ENCODE results near the gene TMEM87B.

Gene TMEM87B

GRCh38 chr2:112151701-112152440, 96.8 kb downstream of the TMEM87B start:
- DNase-seq = no peak

DNA sequence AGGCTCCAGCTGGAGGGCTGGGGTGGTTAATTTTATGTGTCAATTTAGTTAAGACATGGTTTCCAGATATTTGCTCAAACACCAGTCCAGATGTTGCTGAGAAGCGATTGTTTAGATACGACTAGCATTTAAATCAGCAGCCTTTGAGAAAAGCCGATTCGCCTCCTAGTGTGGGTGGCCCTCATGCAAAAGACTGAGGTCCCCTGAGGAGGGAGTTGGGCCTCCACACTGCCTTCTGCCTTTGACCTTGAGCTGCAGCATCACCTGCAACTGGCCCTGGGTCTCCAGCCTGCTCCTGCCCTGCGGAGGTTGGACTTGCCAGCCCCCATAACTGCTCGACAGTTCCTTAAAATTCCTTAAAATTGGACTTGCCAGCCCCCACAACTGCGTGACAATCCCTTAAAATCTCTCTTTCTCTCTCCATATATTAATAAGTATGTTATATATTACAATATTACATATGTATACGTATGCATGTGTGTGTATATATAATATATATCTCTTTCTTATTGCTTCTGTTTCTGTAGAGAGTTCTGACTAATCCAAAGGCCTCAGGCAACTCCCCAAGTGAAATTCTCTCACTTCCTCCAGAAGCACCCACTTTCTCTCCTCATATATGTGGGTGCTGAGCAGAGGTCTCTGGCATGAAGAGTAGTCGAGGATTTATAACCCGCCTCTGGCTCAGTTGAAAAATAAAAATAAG, 97.6 kb downstream of the TMEM87B start:
- DNase-seq = no peak

- DNase-seq = peak; percentile 32
These were observed 98.1 kb downstream of the TMEM87B start for GRCh38 chr2:112153179-112153490.

DNA sequence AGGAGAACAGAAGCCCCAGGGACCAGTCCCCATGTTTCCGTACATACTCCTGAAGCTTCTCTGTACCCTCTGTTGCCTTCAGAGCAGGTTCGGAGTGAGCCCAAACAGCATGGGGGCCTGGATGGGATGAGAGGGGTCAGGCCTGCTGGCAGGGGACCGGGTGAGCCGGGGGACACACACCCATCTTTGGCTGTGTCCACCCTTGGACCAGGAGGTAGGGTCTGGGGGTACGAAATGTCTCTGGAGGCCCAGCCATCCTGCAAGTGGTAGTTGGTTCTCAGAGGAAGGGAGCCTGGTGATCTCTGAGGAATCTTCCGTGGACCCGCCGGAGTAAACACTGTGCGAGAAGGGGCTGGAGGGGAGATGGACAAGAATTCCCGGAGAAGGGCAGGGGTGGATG, 98.4 kb downstream of the TMEM87B start:
- no peak for DNase-seq

GRCh38 chr2:112154246-112155117, 99.4 kb downstream of the TMEM87B start:
- no peak for DNase-seq

DNA sequence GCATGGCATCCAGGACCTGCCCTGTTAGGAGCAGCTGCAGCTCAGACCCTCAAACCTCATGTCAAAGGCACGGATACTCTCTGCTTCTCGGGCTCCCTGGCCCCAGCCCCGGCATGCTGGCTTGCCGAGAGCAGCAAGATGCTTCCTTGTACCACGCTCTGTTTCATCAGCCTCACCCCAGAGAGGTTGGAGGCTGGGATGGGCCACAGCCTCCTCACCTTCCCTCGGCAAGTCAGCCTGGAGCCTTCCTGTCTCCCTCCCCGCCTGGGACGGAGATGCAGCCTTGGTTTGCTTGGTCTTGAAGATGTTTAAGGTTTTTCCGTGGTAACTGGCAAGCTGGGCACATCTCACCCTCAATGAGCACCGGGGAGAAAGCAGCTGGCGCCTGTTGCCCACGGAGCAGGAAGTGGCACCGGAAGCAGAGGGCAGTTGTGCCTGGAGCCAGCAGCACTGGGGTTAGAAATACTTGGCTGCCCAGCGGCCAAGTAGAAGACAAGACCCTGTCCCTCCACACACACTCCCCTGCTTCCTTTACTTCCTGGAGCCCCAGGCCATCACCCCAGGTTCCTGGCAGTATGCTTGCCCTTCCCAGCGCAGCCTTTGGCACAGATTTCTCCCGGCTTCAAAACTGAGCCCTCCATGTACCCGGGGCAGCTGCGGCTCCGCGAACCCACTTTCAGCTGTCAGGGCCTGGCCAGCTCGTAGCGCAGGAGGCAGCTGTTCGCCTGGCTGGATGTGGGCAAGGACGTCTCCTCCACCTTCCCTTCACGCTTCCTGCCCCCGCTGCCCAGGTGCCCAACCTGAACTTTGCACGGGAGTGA, 100.5 kb downstream of the TMEM87B start:
- no peak for DNase-seq

DNA sequence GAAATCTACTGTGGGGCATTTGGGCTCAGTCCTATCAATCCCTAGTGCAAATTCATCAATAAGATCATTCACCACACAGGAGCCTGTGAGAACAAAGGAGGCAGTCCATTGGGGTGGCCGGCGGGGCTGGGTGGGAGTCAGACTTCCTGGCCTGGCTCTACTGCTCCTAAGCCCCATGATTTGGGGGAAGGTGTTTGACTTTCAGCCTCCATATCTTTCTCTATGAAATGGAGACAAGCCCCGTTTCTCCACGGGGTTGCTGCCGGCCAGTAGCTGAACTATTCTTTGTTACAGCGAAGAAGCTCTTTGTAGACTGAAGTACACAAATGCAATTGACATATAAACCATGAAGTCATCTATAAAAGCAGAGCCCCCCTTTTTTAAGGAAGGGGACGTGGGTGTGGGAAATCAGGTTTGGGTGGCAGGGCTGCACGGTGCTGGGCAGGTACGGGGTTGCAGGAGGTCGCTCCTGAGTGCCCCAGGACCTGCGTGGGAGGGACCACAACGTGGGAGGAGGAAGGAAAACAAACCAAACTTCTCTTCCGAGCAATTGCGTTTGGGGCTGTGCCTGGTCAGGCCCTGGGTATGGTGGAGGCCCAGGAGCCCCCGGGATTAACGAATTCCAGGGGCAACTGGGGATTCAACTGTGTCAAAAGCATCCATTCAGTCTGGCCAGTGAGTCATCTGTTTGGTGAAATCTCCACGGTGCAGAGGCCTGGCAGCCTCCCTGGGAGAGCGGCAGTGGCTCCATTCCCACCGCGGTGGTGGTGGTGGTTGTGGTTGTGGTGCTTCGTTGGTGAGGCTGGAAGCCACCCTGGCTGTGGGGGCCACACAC, 101.3 kb downstream of the TMEM87B start:
- peak; percentile 36 for DNase-seq

DNA sequence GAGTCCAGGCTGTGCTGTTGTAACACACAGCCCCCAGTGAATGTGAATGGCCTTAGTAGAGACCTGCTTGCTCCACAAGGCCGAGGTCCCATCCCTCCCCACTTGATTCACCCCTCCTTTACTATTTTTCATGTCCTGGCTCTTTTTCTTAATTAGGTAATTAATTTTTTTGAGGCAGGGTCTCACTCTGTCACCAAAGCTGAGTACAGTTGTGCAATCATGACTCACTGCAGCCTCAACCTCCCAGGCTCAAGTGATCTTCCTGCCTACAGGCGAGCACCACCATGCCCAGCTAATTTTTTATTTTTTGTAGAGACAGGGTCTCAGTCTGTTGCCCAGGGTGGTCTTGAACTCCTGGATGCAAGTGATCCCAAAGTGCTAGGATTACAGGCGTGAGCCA, 102.4 kb downstream of the TMEM87B start:
- no peak for DNase-seq

DNA sequence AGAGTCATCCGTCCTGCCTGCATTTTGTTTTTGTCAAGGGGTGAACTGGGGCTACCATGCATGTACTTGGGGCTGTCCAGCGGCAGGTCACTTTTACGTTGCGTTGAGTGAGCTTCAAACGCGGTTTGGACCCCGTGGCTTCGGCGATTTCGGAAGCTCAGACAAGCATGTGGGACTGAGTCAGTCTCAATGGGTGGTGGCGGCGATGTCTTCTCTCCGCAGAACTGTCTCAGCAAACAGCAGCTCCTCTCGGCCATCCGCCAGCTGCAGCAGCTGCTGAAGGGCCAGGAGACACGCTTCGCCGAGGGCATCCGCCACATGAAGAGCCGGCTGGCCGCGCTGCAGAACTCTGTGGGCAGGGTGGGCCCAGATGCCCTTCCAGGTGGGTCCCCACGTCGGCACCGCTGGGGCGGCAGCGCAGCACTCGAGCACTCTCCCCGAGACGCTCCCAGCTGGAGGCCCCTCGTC, 104.4 kb downstream of the TMEM87B start:
- no peak for DNase-seq

GRCh38 chr2:112160283-112161250, 105.5 kb downstream of the TMEM87B start:
- no peak for DNase-seq

DNA sequence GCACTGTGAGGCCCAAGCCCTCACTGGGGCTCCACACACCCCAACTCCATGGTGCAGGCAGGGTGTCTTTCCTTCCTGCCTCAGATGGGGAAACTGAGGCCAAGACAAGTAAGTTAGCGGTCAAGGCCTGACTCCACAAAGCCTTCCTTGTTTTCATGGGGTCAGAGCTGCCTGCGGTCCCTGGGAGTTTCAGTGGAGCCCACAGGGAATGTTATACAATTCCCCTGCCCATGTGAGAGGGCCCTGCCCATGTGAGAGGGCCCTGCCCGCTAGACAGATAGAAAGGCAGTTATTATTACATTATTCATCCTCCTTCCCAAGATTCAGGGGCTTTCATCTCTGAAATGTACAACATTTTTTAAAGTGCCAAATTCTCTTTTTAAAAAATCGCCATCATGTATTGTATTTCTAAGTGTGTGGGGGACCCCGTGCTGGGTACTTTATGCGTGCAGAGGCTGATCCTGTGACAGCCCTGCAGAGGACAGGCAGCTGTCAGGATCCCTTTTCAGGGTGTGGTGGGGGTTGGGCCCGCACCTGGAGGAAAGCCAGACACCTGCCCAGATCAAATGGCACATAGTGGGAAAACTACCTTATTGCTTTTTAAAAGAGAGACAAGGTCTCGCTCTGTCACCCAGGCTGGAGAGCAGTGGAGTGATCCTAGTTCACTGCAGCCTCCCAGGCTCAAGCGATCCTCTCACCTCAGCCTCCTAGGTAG, 106.5 kb downstream of the TMEM87B start:
- no peak for DNase-seq

- no peak for DNase-seq
These were observed 107.3 kb downstream of the TMEM87B start for GRCh38 chr2:112162341-112162740.

- no peak for DNase-seq
These were observed 107.9 kb downstream of the TMEM87B start for GRCh38 chr2:112162956-112163355.

GRCh38 chr2:112163541-112163981, 108.5 kb downstream of the TMEM87B start:
- no peak for DNase-seq

DNA sequence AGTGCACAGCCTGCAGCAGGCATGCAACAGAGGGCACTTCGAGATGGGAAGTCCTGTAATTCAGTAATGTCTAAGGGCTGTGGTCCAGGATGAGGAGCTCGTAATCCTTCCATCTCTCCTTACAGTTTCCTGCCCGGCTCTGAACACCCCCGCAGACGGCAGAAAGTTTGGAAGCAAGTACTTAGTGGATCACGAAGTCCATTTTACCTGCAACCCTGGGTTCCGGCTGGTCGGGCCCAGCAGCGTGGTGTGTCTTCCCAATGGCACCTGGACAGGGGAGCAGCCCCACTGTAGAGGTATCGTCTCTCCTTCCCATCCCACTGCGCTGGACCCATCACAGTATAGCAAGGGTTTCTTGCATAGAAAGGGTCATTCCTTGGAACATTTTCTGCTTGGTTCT, 109.8 kb downstream of the TMEM87B start:
- no peak for DNase-seq

DNA sequence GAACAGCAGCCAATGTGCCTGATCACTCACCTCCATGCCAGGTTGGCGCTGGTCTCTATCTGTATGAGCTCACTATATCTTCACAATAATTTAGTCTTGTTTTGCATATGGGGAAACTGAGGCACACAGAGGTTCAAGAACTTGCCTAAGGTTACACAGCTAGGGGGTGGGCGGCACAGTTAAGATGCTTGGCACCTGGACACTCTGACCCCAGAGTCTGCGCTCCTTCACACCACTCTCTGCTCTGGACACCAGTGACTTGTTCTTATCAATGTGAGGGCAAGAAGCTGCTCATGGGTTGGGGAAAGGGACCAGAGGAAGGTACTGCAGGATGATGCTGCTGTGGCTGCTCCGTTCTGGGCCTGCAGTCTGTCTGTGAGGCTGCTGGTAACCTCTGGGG, 110.2 kb downstream of the TMEM87B start:
- DNase-seq = no peak

DNA sequence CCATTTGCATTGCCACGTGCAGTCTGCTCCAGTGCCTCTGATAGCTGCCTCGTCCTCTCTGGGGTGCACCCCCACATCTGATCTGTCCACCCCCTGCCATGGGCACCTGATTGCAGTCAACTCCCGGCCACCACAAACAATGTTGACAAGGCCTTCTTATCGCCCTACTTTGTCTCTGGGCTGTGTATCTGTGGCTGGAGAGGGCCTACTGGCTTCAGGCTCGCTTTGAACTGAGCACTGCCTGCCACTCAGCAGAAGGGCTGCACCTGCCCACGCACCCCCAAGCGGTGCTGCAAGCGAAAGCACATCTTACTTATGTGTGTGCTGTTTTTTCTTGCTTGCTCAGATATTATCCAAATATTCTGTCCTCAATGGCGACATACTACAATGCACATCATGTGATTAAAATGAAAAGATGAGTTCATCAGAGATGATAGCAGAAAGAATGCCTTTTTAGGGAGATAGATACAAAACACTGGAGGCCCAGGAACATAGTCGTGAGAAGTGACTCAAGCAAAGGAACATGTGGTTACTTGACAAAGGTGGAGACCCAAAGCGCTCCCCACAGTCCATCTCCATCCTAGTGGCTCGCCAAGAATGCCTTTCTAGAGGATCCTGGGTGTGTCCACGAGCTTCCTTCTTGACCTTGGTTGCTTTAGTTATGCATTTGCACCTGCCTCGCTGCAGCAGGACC, 111.9 kb downstream of the TMEM87B start:
- no peak for DNase-seq

GRCh38 chr2:112168422-112169124, 113.5 kb downstream of the TMEM87B start:
- DNase-seq = peak; percentile 20

All from fibroblast of skin of back (primary cell).